Measurements from ENCODE around the gene CUX1.

CUX1 gene

DNA sequence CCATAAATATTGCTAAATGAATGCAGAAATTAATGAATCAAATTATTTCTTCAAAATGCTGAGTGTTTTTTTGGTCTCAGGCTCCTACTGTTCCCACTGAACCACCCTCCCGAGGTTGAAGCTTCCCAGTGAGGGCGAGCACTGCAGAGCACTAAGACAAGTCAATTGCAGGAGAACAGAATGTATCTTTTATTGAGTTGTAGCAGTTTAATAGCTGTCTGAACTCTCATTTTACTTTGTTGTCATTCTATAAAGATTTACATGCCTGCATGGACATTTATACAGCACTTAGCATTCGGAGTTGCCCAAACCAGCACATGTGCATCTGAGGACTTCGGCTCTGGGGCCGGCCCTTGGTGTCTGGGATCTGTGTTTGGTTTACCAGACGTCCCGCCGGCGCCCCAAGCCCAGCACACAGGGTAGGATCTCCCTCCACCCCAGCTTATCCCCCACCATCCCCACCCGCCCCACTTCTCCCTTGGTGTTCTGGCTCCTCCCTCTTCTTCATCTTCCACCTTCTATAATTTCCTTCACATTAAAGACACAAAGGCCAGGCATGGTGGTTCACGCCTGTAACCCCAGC lies 258.2 kb downstream of the CUX1 start:
- no peak for DNase-seq (ENCODE audit: low spot score)

DNA sequence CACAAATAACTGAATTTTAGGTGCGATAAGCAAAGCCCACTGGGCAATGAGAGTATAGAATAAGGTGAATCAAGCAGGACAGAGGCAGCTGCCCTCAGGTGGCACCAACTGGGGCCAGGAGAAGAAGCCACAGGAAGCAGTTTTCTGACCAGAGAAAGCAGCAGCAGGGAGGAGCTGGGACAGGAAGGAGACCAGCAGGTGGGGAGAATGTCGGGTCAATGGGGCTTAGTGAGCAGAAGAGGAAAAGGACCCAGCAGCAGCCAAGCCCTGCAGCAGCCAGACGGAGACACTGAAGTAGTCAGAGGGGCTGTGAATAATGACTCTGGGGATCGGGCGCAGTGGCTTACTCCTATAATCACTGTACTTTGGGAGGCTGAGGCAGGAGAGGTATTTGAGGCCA lies 259.7 kb downstream of the CUX1 start:
- no peak for DNase-seq (ENCODE audit: low spot score)

DNA sequence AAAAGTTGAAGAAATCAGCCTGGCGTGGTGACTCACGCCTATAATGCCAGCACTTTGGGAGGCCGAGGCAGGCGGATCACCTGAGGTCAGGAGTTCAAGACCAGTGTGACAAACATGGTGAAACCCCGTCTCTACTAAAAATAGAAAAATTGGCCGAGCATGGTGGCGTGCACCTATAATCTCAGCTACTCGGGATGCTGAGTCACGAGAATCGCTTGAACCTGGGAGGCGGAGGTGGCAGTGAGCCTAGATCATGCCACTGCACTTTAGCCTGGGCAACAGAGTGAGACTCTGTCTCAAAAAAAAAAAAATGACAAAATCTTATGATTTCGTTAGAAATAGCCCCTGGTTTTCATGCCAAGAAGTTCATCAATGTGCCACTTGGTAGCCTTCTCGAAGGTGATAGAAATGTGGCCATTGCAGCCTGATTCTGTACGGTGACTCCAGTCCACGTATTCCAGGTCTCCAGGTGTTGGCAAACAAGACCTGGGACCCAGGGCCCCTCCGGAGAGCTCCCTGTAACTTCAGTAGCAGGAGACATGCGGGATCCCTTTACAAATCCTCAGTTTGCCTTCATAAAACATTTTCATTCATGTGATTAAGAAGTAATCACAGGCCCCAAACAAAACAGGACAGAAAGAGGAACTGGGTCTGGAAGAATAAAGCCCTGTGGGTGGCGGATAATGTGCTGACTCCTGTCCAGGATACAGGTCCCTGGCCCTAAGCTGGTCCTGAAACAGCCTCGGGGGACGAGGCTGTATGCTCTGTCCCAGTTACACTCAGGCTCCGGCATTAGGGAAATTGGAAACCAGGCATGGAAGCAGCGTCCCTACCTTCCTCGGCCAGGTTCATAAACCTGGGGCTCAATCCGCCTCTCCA lies 262.0 kb downstream of the CUX1 start:
- no peak for DNase-seq (ENCODE audit: low spot score)

DNA sequence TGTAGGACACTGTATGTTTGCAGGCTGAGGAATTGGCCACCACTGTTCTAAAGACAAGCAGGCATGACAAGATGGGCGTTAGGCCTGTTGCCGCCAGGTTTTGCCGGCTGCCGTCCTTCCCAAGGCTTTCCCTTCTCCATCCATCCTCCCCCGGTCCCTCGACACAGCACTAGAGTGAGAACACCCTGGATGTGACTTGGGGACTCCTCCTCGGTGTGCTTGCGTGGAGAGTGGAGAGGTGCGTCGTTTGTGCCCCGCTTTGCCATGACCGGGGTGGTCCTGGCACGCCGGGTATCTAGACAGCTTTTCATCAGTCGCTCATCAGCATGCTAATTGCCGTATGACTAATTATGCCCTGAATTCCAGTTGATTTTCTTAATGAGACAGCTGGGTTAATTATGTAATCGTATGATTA lies 262.6 kb downstream of the CUX1 start:
- no peak for DNase-seq (ENCODE audit: low spot score)

DNA sequence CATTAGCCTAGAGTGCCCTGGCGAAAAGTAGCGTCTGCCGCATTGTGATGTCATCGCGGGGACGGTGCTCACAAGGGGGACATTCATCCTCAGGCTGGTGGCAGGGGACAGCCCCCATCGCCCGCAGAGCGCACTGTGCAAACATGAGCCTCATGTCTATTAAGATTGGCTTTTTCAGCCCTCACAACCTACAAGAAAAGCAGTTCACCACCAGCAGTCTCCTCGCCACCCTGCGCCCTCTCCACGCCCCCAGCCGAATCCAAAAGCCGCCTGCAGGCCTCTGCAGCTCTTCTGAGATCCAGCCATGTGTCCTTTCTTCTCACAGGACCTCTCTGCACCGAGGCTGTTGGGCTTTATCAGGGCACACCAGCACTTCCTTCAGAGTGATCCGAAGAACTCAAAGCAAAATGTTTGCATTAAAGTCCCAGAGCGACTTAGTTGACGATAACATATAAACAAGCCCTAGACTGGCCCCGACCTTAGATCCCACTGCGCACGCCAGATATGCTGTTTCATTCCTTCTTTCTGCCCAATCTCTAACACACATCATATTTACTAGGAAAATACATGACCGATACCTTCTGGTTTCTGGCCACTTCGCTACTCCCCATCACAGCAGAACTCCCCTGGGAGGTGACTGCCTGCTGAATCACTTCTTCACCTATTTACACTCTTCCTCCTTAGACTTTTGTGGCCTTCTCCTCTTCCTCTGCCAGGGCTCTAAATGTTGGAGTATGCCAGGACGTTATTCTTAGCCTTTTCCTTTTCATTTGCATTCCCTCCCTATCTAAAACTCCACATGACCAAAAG lies 263.2 kb downstream of the CUX1 start:
- no peak for DNase-seq (ENCODE audit: low spot score)

DNA sequence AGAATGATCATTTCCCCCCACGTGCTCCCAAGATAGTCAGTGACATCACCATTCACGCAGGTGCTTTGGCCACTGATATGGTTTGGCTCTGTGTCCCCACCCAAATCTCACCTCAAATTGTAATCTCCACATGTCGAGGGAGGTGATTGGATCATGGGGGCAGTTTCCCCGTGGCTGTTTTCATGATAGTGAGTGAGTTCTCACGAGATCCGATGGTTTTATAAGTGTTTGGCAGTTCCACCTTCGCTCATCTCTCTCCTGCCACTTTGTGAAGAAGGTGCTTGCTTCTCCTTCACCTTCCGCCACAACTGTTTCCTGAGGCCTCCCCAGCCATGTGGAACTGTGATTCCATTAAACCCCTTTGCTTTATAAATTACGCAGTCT lies 263.8 kb downstream of the CUX1 start:
- DNase-seq (ENCODE audit: low spot score), result no peak

DNA sequence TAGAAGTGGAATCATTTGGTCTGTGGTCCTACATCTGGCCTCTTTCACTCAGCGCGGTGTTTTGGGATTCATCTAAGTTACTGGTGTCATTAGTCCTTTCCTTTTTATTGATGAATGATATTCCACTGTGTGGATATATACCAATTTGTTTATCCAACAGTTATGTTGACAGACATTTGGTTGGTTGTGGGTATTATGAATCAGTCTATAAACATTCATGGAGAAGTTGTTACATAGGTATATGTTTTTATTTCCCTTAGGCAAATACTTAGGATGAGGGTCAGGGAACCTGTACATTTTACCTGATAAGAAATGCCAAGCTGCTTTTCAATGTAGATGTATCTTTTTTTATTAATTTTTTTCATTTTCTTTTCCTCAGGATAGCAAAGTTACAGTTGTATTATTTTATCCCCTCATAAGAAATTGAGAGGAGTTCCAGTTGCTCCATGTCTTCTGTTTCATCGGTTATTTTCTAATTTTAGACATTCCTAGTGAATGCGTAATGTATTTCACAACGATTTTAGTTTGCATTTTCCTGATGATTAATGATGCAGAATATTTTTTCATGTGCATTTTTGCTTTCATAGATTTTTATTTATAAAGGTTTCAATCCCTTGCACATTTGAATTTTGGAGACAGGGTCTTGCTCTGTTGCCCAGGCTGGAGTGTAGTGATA lies 265.4 kb downstream of the CUX1 start:
- DNase-seq (ENCODE audit: low spot score), result no peak

DNA sequence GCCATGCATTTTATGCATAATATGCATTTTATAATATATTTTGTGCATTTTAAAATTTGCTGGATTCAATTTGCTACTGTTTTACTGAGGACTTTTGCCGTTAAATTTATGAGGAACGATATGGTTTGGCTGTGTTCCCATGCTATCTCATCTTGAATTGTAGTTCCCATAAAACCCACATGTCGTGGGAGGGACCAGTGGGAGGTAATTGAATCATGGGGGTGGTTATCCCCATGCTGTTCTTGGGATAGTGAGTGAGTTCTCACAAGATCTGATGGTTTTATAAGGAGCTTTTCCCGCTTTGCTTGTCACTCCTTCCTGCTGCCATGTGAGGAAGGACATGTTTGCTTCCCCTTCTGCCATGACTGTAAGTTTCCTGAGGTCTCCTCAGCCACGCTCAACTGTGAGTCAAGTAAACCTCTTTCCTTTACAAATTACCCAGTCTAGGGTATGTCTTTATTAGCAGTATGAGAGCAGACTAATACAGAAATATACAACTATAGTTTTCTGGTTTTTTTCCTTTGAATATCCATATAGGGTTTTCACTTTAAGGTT lies 267.9 kb downstream of the CUX1 start:
- no peak for DNase-seq (ENCODE audit: low spot score)

DNA sequence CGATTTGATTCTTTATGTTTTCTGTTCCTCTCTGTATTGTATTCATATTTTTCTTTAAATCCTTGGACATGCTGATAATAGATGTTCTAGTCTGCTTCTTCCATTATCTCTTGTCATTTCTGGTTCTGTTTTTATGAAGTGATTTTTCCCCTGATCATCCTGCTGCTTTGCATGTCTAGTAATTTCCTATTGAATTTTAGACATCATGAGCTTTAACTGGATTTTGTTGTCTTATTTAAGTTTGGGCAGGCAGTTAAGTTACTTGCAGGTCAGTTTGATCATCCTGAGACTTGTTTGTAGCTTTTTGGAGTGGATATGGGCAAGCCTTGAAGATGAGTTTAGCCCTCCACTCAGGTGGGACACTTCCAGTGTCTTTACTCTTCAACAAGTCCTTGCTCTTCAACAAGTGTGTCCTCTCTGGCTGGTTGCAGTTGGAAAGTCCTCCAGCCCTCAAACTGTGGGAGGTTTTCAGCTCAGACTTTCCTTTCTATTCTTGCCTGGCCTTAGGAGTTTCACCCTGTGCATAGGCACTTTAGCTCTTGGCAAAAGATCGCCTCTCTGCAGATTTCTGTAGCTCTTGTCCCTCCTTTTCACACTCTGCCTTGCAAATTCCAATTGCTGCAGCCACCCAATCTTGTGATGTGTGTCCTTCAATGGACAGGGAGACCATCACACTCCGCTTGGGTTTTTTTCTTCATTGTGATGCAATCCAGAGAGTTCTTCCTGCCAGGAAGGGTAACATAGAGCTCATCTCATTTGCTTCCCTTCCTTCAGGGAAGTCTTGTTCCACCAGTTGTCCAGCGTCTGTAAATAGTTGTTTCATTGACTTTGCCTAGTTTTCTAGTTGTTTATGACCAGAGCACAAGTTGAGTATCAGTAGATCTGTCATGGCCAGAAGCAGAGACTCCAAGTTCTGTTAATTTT lies 272.0 kb downstream of the CUX1 start:
- DNase-seq (ENCODE audit: low spot score), result no peak

DNA sequence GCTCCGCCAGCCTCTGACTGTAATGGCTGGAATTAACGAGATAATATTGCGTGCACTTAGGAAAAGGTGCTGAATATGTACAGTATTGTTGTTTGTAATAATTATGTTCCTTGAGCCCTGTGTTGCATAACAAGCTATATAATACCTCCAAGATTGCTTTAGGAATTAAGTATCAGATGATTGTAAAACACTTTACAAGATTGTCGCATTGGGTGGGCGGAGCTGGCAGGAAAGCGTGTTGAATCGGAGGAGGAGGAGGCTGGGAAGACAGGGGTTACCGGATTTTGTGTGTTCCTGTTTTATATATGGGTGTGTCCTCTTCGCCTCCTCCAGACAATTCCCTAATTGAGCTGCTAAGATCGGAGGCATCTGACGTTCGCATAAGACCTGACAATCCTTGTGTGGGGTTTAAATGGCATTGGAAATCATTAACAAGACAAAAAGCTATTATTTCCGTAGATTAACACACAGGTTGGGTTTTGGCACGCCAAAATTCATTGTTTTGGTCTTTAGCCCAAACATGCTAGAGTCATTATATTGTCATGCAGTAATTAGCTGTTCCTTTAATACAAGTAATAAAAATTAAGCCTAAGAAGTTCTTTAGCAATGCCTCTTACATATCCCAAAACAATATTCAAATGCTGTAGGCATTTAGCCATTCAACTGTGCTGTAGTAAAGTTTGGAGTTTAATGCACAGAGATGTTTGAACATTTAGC lies 276.3 kb downstream of the CUX1 start:
- DNase-seq (ENCODE audit: low spot score), result no peak

DNA sequence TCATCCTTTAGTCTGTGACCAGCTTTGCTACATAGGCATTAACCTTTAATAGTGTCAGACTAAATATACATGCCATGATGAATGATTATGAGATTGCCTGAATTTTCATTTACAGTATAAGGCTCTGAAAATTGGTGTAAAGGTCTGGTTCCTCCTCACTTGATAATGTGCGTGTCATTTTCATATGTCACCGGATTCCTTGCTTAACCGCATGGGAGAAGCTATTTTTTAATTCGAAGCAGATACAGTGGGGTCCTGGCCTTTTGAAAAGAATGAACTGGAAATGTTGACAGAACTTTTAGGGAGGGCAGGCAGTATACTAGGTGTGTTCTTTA lies 276.9 kb downstream of the CUX1 start:
- no peak for DNase-seq (ENCODE audit: low spot score)

DNA sequence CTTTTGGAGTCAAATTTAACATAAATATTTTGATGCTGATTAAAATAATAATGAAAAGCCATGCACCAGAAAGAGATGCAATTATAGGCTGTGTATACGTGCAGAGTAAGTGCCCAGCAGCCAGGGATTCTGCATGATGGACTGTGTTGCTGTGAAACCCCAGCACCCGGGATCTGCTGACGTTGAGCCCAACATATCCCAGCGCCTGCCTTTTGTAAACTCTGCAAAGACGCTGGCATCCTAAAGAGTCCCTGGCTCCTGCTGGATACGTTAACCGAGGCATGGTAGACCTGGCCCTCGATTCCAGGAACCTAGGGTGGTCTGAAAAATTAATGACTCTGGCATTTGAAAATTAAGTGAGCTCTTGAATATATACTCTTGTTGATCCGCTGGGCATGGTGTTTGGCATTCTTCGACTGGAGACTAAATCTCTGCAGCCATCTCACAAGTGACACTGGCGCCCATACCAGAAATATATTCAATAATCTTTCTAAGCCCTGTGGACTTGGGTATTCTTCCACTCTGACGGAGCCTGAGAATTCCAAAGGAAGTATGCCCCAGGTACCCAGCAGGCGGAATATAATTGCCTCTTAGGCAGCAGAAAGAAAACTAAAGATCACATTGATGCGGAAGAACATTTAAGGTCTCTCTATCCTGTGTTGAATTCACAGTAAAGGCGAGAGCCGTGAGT lies 278.0 kb downstream of the CUX1 start:
- no peak for DNase-seq (ENCODE audit: low spot score)

DNA sequence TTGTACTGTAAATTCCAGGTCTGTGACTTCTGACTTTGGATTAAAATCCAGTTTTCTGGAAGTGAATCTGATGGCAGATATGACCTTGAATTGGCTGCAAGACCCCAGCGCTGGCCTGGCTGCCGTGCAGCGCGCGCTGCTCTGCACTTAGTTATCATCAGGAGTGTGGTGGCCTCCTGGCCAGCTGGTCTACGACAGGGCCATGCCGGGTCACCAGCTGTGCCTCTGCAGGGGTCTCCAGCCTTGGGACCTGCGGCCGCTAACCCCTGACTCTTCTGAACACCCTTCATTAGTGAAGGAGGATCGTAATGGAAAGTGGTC lies 278.5 kb downstream of the CUX1 start:
- no peak for DNase-seq (ENCODE audit: low spot score)

DNA sequence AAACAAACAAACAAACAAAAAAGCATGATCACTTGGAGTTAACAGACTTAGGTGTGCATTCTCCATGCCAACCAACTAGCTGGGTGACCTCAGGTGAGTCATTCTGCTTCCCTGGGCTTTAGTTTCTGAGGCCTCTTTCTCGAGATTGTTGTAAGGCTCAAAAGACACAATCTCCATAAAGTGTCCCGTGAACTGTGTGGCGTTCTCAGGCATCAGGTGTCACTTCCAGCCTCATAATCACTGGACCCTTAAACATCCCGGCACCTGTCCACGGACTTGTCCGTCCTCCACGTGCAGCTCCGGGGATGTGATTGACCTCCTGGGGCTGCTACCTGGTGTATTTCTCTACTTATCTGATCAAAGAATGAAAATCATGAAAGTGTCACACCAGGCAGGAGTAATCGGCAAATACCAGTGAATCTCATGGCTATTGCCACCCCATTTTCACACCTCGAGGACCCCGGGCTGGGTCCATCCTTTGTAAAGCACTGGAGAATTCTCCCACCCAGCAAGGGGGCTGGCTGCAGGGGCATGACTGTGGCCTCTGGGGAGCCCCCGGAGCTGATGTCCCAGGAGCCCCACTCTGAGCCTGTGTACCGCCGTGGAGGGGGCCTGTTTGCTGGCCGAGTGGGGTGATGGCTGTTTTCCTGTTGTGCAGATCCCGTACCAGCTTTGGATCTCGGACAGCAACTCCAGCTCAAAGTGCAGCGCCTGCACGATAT lies 279.4 kb downstream of the CUX1 start:
- DNase-seq (ENCODE audit: low spot score), result no peak

DNA sequence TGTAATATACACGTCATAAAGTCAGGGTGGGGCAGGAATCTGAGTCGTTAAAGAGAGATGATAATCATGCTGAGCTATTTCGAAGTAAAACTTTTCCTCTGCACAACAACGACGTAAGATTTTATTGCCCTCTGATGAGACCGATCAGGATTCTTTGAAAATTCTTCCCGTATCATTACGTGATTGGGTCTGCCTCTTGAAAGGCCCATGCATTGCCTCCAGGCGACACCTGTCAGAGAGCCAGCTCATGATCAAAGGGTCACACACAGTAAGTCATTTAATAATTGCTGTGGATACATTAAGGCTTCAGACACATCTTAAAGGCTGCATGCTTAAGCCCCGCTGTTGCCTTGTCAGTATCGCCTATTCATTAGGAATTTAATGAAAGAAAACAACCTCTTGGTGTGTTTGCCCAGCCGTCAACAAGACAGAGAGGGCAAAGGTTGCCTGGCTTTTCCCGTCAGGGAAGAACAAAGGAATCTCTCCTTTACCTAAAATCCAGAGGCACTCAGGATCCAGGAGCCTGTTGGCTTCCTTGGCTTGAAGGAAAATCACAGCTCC lies 280.3 kb downstream of the CUX1 start:
- DNase-seq (ENCODE audit: low spot score), result no peak

DNA sequence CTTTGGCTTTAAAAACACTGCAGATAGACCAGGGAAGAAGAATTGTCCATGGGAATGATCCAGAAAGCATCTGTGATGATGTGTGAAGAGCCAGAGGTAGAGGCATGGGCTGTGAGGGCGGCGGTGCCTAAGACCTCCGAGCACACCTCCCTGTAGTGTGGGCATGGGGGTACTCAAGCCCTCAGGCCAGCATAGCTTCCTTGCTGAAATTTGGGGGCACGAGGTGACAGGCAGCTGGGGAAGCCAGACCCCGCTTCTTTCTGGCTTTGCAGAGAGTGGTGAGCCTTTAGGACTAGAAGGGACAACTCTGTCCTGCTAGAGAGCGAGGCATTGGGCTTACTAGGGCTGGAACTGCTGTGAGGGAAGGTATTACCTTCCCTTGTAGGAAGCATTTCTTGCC lies 281.6 kb downstream of the CUX1 start:
- no peak for DNase-seq (ENCODE audit: low spot score)

DNA sequence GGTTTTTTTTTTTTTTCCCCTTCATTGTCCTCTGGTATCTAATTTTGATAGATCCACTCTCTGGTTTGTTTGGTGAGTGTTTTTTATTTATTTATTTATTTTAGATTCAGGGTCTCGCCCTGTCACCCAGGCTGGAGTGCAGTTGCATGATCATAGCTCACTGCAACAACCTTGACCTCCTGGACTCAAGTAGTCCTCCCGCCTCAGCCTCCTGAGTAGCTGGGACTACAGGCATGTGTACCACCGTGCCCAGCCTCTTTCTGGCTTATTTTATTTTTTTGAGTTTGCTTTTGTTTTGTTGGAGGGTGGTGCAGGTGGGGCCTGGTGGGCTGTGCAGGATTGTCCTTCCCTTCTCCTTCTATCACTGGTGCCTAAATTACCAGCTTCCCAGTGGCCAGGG lies 282.0 kb downstream of the CUX1 start:
- DNase-seq (ENCODE audit: low spot score), result no peak

DNA sequence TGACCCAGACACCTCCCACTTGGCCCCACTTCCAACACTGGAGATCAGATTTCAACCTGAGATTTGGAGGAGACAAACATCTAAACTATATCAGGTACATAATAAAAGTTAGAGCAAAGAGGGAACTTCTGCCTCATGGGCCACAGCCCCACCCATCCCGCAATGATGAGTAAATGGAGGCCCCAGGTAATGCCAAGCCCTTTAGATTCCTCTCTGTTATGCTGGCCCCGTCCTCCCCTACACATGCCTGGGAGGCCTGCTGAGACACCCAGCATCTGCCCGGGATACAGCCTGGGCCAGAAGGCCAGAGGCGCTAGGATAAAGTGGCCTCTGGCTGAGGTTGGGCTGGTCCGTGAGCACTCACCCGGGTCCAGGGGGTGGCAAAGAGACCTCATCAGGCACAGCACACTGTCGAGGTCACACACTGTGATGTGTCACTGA lies 283.7 kb downstream of the CUX1 start:
- no peak for DNase-seq (ENCODE audit: low spot score)

DNA sequence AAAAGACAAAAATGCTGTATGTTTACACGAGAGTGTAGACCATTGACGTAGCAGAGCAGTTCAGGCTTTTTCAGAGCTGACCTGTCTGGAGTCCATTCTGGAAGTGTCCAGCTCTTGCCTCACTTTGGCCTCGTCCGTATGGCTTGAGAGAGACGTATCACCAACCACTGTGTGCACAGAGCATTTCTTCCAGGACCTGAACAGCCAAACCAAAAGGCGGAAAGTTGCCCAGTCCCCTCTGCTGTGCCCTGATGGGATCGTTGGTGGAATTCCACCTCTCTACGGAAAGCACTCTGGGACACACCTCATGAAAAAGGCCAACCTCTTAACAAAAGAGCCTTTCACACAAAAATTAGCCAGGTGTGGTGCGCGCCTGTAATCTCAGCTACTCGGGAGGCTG lies 284.5 kb downstream of the CUX1 start:
- DNase-seq (ENCODE audit: low spot score), result no peak

All from germinal center (tissue), 1 donor.